HG03103 (cell line): ENCODE results near the gene TTLL11.
"Not testable (repeated sequence)": the region's sequence is repeated elsewhere in the genome, so short reads cannot be mapped to it uniquely, and the experiment has no call there.

Experiments
- ATAC-seq: cut with Tn5 transposase; IDR thresholded peaks from one replicate; pipeline ENCODE4 v1.9.1; 2021; ENCODE audit warnings: low read depth; ENCODE audit not compliant: unreplicated experiment

TTLL11 gene

DNA sequence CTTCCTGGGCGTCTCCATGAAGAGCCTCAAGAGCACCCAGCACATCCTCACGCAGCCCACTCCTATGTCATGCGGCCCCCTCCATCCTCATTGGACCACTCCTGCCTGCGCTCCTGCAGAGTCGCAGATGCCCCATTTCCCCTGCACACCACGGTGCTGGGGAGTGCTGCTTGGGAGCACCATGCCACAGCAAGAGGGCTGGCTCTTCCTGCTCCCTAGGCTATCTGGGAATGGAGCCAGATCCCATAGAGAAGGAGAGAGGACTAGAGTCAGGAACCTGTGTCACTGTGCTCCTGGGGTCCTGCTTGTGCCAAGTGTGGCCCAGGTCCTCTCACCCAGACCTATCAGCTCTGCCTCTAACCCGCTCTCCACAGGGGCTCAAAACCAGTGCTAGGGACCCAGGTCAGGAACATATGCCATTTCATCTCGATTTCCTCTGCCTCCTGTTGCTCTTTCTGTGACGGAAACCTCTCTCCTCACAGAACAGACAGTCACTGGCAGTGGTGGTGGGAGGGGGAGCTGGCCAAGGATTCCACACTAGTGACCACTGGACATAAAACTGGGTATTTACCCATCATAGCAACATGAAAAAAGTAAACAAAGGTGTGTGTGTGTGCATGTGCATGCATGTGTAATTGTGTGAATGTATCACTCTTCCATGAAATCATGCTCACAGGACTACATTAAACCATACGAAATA, 178.4 kb downstream of the TTLL11 start:
- ATAC-seq: no peak

DNA sequence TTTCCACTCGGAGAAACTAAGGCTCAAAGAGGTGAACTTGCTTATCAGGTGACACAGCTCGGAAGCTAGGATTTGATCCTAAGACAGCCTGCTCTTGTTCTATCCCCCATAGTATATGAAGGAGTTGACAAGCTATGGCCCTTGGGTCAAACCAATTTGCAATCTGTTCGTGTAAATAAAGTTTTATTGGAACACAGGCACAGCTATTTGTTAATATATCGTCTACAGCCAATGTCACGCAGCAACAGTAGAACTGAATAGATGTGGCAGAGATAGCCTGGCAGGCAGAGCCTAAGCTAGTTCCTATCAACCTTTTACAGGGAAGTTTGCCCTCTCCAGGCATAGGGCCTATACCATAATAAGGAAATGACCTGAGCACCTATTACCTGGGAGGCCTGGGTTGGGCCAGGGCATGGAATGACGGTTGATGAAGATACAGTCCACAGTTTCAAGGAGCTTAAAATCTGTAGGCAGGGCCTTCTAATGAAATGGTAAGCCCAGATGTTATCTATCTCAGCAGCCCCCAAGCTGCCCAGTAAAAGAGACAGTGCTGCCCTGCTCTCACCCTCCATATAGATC, 179.0 kb downstream of the TTLL11 start:
- ATAC-seq: no peak

DNA sequence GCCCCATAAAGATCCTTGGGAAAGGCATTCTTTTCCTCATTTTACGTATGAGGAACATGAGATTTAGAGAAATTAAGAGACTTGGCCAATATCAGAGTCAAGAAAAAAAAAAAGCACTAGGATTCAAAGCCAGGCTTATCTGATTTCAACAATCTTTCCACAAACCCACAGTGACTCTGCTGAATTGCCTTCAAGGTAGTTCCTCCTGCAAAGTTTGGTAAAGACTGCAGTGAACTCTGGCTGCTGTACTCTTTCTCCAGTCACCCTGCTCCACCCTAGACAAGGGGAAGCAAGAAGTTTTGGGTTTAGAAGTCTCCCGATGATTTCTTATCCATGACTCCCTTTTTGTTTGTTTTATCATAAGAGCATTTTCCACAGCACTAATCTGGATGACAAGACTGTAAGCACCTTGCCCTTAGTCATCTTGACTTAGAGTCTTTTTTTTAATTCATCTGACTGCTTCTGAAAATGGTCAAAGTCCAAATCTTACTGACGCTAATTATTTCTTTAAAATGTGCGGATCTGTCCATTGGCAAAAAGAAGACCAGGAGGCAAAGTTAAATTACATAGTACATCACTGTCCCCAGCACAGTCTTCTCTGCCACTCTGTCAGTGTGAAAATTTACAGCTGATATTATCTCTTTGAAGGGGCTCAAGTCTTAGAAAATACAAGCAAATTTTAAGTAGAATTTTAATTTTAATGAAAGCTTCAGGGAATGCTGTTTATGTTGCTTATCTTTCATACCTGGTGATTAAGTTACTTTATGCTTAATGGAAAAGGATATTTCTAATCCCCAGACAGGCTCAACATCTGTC, 180.1 kb downstream of the TTLL11 start:
- ATAC-seq: no peak

DNA sequence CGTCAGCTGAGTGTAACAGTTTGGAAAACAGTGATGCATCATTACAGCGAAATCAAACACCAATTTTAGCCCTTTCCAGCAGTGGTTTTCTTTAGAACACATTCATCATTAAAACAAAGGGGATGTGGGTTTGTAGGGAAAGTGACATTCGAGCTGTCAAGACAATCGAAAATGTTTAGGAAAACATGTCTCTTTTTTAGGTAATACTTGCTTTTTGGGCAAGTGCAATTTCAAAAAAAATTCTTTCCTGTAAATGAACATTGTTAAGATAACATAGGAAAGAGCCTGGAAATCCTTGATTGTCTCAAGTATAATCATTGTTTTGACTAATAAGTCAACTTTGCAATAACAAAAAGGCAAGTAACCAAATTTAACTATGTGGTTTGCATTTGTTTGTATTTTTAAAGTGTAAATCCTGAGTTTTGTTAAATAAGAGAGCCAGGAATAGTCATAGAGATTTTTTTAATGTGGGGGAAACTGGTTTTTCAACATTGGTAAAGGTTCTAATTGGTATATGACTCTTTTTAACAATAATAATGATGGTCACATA, 182.5 kb downstream of the TTLL11 start:
- no peak for ATAC-seq

DNA sequence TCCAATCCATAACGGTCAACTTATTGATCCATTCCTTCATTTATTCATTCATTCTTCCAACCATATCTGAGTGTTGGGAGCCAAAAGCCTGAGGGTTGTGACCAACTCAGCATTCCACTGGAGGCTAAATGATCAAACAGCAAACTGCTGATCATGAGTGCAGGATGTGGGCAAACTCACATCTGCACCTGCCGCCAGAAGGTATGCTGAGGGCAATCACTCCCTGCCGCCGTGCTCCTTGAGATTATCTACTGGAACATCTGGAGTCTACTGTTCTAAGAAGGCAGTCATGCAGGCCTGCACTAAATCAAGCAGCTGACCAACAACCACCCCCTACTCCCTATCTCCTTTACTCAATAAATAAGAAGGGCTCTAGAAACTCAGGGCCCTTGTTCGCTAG, 184.0 kb downstream of the TTLL11 start:
- ATAC-seq: no peak

DNA sequence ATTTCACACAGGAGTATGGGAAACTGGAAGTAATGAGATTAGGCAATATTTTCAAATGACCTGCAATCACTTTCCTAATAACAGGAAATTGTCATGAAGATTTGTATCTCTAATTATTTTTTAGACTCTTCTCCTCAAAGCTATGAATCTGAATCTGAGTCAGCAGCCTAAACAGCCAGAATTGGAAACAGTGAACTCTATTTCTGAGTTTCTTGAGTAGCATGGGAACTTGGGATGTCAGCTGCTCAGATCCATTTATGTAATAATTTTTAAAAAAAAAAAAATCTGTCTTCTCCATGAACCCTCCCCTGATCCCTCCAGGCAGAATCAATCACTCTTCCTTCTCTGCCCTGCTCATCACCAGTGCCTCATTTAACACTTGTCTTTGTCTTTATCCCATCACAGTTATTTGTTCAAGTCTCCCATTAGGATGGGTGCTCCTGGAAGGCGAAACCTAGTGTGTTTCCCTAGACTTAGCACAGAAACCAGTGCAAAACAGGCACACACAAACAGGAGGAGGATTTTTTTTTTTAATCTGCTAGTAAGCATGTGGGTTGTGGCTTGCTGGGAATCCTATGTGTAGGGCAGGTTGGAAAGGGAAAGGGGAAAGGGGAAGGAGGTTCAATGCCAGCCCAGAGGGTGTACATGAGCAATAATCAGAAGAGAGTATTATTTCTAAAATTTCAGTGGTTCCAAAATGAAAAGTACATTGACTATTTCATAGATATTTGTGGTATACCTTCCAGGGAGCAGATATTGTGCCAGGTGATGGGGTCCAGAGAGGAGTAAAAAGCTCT, 186.8 kb downstream of the TTLL11 start:
- ATAC-seq: no peak

DNA sequence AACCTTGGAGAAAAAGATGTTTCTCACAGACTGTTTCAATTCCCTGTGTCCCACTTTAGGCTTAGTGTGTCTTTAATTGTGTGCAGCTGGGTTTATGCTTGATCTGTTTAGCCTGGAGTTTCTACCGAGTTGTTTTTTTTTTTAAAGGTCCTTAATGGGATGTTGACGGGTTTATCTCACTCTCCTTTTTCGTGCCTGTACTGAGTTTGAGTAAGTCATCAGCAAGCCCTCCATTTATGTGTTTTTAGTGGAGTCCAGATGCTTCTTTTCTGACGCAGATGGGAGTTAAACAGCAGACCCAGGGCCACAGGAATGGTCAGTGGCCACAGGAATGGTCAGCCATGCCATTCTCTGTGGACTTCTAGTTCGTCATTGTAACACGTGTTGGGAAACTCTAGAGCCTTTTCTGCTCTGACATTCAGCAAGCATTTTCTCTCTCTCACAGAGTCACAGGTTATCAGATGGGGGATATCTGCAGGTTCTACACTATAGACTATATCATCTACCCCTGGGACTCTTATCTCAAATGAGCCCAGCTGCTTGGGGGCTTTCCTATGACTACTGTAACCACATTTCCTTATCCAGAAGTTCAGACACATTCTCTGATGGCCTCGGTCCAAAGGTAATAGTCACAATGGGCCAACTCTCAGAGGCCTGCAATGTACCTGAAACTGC, 190.5 kb downstream of the TTLL11 start:
- ATAC-seq: no peak

DNA sequence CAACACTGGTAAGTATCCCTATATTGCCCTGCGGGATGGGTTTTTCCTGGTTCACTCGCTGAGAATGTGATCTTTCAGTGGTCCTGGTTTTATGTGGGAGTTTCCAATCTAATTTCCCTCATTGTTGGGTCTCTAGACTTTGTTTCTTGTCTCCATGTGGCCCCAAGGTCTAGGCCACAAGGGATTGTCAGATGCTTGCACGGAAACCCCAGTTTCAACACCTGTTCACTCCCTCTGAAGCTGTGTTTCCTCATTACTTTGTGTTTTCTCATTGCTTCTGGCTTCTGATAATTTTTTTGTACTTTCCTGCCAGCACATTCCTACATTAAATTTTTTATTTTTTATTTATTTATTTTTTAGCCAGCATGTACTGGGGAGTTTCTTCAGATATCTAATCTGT, 191.5 kb downstream of the TTLL11 start:
- ATAC-seq: no peak

DNA sequence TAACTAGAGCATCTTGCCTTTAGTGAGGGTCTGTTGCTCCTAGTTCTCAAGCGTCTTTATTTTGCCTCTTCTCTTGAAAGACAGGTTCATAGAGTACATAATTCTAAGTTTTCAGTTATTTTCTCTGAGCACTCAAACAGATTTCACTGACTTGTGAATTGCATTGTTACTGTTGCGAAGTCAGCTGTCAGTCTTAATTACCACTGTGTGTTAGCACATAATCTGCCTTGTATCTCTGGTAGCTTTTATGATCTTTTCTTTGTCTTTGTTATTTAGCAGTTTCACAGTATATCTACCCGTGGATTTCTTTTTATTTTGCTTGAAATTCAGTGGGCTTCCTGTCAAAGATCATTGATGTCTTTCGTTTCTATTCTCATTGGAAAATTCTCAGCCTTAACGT, 192.9 kb downstream of the TTLL11 start:
- no peak for ATAC-seq

DNA sequence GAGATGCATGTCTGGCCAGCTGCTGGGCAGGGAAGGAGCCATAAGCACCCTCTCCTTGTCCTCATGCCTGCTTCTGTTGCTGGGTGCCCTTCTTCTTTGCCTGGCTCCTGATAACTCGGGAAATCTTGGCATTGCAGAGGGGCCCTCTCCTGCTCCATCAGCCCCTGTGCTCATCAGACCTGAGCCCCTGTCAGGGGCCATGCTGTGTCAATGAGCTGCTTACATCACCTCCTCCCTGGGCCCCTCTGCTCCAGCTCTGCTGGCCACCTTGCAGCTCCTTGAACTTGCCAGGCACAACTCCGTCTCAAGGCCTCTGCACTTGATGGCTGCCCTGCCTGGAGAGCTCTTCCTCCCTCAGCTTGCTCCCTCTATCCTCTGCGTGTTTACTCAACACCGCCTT, 194.3 kb downstream of the TTLL11 start:
- no peak for ATAC-seq

DNA sequence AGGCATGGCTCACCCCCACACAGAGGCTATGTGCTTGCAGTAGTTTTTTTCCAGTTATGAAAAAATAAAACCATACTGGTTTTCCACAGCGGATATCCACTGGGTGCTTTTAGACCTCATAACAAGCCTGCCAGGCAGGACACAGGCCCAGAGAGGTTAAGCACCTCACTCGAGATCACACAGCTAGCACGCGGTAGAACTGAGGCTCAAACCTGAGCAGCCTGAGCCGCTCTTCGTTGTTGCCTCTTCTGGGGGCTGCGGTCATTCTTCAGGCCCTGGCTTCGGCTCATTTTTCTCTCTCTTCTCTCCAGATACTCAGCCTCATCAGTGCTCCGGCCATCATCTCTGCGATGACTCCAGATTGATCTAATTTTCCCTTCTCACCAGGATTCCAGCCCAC, 196.0 kb downstream of the TTLL11 start:
- no peak for ATAC-seq

DNA sequence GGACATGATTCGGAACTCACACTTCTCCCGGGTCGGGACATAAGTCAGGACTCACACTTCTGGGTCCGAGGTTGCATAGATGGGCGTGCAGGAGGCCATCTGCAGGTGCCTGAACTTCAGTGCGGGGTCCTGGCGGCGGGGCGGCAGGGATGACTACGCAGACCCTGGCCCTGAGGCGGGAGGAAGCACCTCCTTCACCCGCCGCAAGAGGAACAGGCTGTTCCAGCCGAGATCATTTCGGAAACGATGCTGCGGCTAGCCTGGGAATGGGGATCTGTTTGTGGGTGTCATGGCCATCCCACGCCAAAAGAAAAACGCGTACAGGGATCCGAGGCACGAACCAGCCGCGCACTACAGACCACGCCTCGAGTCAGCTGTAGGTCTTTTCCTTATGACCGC, 196.6 kb downstream of the TTLL11 start:
- no peak for ATAC-seq

DNA sequence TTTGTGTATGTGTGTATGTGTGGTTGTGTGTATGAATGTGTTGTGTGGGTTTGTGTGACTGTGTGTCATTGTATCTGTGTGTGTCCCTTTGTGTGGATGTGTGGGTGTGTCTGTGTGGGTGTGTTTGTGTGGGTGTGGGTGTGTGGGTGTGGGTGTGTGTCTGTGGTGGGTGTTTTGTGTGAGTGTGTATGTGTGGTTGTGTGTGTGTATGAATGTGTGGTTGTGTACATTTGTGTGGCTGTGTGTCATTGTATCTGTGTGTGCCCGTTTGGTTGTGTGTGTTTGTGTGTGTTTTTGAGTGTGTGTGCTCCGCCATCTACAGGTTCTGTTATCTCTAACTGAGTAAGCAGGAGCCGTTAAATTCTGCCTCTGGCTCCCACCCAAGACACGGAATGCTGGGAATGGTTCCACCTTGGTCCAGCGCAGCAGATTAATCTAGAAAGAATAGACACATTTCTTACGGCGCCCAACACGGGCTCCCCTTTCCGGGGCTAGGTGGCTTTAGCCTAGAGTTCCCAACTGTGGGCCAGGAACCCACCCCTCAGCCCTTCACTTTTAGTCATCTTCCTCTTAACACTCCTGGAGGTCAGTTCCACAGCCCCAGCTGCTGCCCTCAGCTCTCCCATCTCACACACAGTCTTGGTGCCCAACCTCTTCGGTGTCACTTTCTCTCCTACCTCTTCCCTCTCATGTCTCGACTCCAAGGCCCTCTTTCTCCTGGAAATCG, 197.1 kb downstream of the TTLL11 start:
- ATAC-seq: no peak

DNA sequence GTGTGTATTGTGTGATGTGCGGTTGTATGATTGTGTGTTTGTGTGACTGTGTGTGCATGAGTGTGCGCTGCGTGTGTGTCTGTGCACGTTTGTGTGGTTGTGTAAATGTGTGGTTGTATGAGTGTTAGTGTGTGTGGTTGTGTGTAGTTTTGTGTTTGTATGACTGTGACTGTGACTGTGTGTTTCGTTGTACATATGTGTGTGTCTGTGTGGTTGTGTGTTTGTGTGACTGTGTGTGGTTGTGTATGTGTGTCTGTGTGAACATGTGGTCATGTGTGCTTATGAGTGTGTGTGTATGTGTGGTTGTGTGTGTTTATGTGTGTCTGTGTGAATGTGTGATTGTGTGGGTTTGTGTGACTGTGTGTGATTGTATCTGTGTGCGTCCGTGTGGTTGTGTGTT, 197.8 kb downstream of the TTLL11 start:
- no peak for ATAC-seq

DNA sequence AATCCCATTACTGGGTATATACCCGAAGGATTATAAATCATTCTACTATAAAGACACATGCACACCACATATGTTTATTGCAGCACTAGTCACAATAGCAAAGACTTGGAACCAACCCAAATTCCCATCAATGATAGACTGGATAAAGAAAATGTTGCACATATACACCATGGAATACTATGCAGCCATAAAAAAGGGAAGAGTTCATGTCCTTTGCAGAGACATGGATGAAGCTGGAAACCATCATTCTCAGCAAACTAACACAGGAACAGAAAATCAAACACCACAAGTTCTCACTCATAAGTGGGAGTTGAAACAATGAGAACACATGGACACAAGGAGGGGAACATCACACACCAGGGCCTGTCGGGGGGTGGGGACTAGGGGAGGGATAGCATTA, 198.7 kb downstream of the TTLL11 start:
- not testable (repeated sequence) for ATAC-seq

DNA sequence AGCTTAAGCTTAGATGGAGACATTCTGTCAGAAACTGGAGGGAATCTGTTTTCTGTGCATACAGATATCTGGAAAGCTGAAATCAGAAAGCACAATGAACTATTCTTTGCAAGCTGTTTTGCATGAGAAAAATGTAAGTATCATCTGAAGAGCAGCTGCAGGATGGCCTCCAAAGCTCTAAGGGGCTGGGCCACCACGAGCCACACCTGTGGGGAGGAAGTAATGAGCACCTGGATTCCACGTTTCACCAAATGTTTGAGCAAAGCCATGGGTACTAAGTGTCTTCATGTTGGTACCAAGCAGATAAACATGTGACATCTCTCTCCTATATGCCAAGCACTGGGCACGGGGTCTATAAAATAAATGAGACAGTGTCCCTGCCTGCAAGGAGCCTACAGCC, 199.3 kb downstream of the TTLL11 start:
- no peak for ATAC-seq

DNA sequence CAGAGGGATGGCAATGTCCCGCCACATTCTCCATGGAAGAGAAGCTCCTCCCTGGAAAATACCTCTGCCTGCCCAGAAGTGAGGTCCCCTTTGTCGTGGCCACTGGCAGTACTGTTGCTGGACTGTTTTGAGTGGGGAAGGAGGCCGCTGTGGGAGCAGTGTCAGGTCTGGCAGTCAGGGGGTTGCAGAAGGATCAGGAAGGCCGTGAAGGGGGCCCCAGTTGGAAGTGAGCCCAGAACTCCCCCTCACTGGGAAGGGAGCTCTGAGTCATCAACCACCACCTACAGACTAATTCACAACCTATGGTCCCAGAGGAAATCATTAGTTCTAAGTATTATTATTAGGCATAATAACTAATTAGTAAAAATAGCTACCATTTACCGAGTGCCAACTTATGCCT, 200.4 kb downstream of the TTLL11 start:
- ATAC-seq: no peak

DNA sequence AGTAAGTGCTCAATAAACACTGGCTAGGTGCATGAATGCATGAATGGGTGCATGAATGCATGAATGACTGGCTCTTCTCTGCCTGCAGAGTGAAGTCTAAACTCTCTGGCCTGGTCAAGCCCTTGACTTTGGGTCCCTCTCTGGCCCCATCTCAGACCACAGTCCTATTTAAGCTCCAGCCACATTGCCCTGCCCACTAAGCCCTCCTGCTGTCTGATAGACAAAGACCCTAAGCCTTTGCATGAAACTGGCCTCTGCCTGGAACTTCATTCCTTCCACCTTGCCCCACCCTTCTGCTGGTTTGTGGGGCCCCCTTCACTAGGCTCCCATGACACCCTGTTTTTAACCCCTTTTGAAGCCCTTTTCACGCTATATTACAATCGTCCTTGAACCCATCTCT, 202.4 kb downstream of the TTLL11 start:
- no peak for ATAC-seq

DNA sequence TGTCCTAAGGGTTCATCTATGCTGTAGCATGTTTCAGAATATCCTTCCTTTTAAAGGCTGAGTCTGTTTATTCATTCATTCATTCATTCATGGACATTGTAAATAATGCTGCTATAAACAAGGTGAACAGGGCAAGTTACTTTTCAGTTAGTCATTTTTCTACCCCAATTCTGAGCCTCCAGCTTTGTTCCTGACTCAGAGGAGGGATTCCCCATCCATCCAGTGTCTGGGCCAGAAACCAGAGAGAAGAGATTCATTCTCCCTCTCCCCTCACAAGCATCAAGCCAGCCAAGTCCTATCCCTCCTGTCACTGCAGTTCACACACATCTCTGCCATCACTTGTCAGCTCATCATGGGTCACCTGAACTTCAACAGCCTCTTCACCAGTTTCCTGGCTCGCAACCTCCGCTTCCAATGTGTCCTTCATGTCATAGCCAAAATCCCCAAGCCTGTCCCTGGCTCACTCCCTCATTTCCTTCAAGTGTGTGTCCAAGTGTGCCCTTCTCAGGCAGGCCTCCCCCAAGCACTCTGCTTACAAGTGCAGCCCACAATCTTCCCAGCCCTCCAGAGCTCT, 203.0 kb downstream of the TTLL11 start:
- no peak for ATAC-seq
